HEK293T (cell line): ENCODE data around the gene PTTG1IP.

Experiments
- ARNT ChIP-seq: fragments of 450-650 bp; IDR thresholded peaks from 2 replicates; pipeline ENCODE4 v1.6.1; 2017; ENCODE audit warnings: mild to moderate bottlenecking
- BHLHE40 ChIP-seq: fragments of 450-650 bp; IDR thresholded peaks from 2 replicates; pipeline ENCODE4 v1.6.1; 2016; ENCODE audit warnings: mild to moderate bottlenecking, moderate library complexity, borderline replicate concordance
- CTBP1 ChIP-seq: fragments of 450-650 bp; IDR thresholded peaks from 2 replicates; pipeline ENCODE4 v1.6.1; 2016; ENCODE audit warnings: borderline replicate concordance
- ELF4 ChIP-seq: fragments of 450-650 bp; IDR thresholded peaks from 2 replicates; pipeline ENCODE4 v1.6.1; 2017; ENCODE audit warnings: antibody characterized with exemption
- FOXA1 ChIP-seq: fragments of 450-650 bp; IDR thresholded peaks from 2 replicates; pipeline ENCODE4 v1.6.1; 2016; ENCODE audit warnings: mild to moderate bottlenecking
- FOXK2 ChIP-seq: fragments of 450-650 bp; IDR thresholded peaks from 2 replicates; pipeline ENCODE4 v1.6.1; 2016; ENCODE audit warnings: mild to moderate bottlenecking
- FOXM1 ChIP-seq: fragments of 450-650 bp; IDR thresholded peaks from 2 replicates; pipeline ENCODE4 v1.6.1; 2017; ENCODE audit warnings: mild to moderate bottlenecking, borderline replicate concordance
- HDGF ChIP-seq: fragments of 450-650 bp; IDR thresholded peaks from 2 replicates; pipeline ENCODE4 v1.6.1; 2017; ENCODE audit warnings: antibody characterized with exemption, borderline replicate concordance
- L3MBTL2 ChIP-seq: fragments of 450-650 bp; conservative IDR thresholded peaks from 2 replicates; pipeline ENCODE4 v1.6.1; 2016; ENCODE audit warnings: mild to moderate bottlenecking
- LEF1 ChIP-seq: fragments of 450-650 bp; IDR thresholded peaks from 2 replicates; pipeline ENCODE4 v1.6.1; 2017; ENCODE audit warnings: mild to moderate bottlenecking, borderline replicate concordance
- NFRKB ChIP-seq: fragments of 450-650 bp; IDR thresholded peaks from 2 replicates; pipeline ENCODE4 v1.6.1; 2016; ENCODE audit warnings: mild to moderate bottlenecking, moderate library complexity
- SP1 ChIP-seq: fragments of 450-650 bp; IDR thresholded peaks from 2 replicates; pipeline ENCODE4 v1.6.1; 2017
- SUZ12 ChIP-seq: fragments of 450-650 bp; IDR thresholded peaks from 2 replicates; pipeline ENCODE4 v1.6.1; 2016; ENCODE audit warnings: mild to moderate bottlenecking
- TF ChIP-seq, protein P1 (sequence below): fragments of 450-650 bp; IDR thresholded peaks from 2 replicates; pipeline ENCODE4 v1.6.1; 2016

DNA sequence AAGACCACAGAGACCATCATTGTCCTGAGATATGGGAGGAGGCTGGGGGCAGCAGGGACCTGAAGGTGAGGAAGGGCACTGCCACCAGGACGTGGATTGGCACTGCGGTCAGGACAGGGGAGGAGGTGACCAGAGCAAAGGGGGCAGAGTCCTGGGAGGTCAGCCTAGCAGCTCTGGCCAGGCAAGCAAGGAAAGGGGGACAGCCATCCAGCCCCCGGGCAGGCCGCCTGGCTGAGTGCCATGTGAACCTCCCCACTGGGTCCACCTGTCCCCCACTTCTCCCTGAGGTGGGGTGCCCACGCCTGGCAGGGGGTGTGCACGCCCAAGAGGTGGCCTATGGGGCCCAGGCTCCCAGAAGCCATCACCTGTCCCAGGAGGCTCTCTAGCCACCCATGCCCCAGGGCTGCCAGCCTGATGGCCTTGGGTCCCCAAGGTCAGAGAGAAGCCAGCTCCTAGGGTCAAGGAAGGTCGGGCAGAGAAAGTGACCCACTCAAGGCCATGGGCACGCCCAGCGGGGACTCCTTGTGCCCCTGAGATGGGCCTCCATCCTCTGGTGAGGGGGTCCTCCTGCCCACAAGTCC, 17.6 kb upstream of the PTTG1IP start:
- TF ChIP-seq, protein P1, sequence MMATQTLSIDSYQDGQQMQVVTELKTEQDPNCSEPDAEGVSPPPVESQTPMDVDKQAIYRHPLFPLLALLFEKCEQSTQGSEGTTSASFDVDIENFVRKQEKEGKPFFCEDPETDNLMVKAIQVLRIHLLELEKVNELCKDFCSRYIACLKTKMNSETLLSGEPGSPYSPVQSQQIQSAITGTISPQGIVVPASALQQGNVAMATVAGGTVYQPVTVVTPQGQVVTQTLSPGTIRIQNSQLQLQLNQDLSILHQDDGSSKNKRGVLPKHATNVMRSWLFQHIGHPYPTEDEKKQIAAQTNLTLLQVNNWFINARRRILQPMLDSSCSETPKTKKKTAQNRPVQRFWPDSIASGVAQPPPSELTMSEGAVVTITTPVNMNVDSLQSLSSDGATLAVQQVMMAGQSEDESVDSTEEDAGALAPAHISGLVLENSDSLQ, result no peak
- no peak for TF ChIP-seq SUZ12
- TF ChIP-seq CTBP1, result no peak
- no peak for TF ChIP-seq BHLHE40
- no peak for TF ChIP-seq SP1
- no peak for TF ChIP-seq FOXM1
- TF ChIP-seq NFRKB, result no peak
- TF ChIP-seq ELF4, result no peak
- no peak for TF ChIP-seq FOXK2
- no peak for TF ChIP-seq ARNT
- TF ChIP-seq LEF1, result no peak
- no peak for TF ChIP-seq L3MBTL2
- no peak for TF ChIP-seq FOXA1
- TF ChIP-seq HDGF, result no peak
